OCI-LY1 (cell line): Measurements from ENCODE around the gene ARL6IP4.

ENCODE experiments used
- H2AFZ ChIP-seq: fragments of 200-600 bp; sonication (generic), shearing (Covaris generic); 2 replicates; pipeline ENCODE4 v1.6.0; 2014; ENCODE audit warnings: antibody characterized with exemption, mild to moderate bottlenecking, low read length
- H3F3A ChIP-seq: fragments of 200-600 bp; sonication (generic), shearing (Covaris generic); 2 replicates; pipeline ENCODE4 v1.6.0; 2014; ENCODE audit warnings: mild to moderate bottlenecking, antibody characterized with exemption, low read length, moderate library complexity; ENCODE audit not compliant: insufficient read depth
- H3K27ac ChIP-seq: fragments of 200-600 bp; sonication (generic); 2 replicates; pipeline ENCODE4 v1.5.1; 2014; ENCODE audit warnings: low read length, mixed run types, mild to moderate bottlenecking, low read depth; ENCODE audit not compliant: poor library complexity, severe bottlenecking
- H3K27me3 ChIP-seq: fragments of 200-600 bp; sonication (generic); 2 replicates; pipeline ENCODE4 v1.6.0; 2014; ENCODE audit warnings: antibody characterized with exemption, mild to moderate bottlenecking, low read length, moderate library complexity; ENCODE audit not compliant: insufficient read depth
- H3K36me3 ChIP-seq: fragments of 200-600 bp; sonication (generic); 2 replicates; pipeline ENCODE4 v1.6.1; 2014; ENCODE audit warnings: mild to moderate bottlenecking, antibody characterized with exemption, low read length, moderate library complexity, mixed read lengths; ENCODE audit not compliant: insufficient read depth
- H3K4me1 ChIP-seq: fragments of 200-600 bp; sonication (generic); 2 replicates; pipeline ENCODE4 v1.5.1; 2014; ENCODE audit warnings: mild to moderate bottlenecking, low read length, moderate library complexity; ENCODE audit not compliant: insufficient read depth, severe bottlenecking
- H3K4me2 ChIP-seq: fragments of 200-600 bp; sonication (generic), shearing (Covaris generic); 2 replicates; pipeline ENCODE4 v1.6.1; 2014; ENCODE audit warnings: low read length
- H3K4me3 ChIP-seq: fragments of 200-600 bp; sonication (generic); 2 replicates; pipeline ENCODE4 v1.5.1; 2014; ENCODE audit warnings: low read length, low read depth, mild to moderate bottlenecking, mixed read lengths; ENCODE audit not compliant: poor library complexity, severe bottlenecking
- H3K79me2 ChIP-seq: fragments of 200-600 bp; shearing (Covaris generic); 2 replicates; pipeline ENCODE4 v1.6.1; 2016; ENCODE audit warnings: mixed run types, low read length, mixed read lengths; ENCODE audit not compliant: insufficient read depth
- H3K9ac ChIP-seq: fragments of 200-600 bp; sonication (generic), shearing (Covaris generic); 2 replicates; pipeline ENCODE4 v1.6.1; 2014; ENCODE audit warnings: mild to moderate bottlenecking, low read length, mixed read lengths
- H3K9me2 ChIP-seq: fragments of 200-600 bp; sonication (generic), shearing (Covaris generic); 2 replicates; pipeline ENCODE4 v1.6.1; 2014; ENCODE audit warnings: low read depth, mild to moderate bottlenecking, low read length, mixed read lengths
- H3K9me3 ChIP-seq: fragments of 200-600 bp; shearing (Covaris generic); 2 replicates; pipeline ENCODE4 v1.6.1; 2014; ENCODE audit warnings: low read length, mixed read lengths
- H4K20me1 ChIP-seq: fragments of 200-600 bp; sonication (generic), shearing (Covaris generic); 2 replicates; pipeline ENCODE4 v1.6.0; 2016; ENCODE audit warnings: mild to moderate bottlenecking, low read length; ENCODE audit not compliant: insufficient read depth
- CTCF ChIP-seq: fragments of 200-600 bp; sonication (generic), shearing (Covaris generic); IDR thresholded peaks from 2 replicates; pipeline ENCODE4 v1.5.1; 2017; ENCODE audit warnings: mild to moderate bottlenecking, antibody characterized with exemption, low read length, moderate library complexity, mixed read lengths
- EZH2 ChIP-seq: fragments of 200-600 bp; sonication (generic), shearing (Covaris generic); IDR thresholded peaks from 2 replicates; pipeline ENCODE4 v1.8.0; 2017; ENCODE audit warnings: borderline replicate concordance, mixed run types, mild to moderate bottlenecking, antibody characterized with exemption, low read length, moderate library complexity, mixed read lengths

ARL6IP4 gene

GRCh38 chr12:122988612-122989212 lies 8.2 kb downstream of the ARL6IP4 start:
- Histone ChIP-seq H3F3A (0 out of 2 replicates have a peak, but pooled peaks cover 6% of the 10 kb centered on the region), H3K27me3 (no peaks in the 10 kb centered on the region), H3K4me3 (no peak overlapping the region), H3K4me1 (peaks cover 18% of the 10 kb centered on the region), H2AFZ (no peak overlapping the region), H3K9ac (no peak overlapping the region), H3K27ac (no peak overlapping the region), H3K79me2 (no peaks in the 10 kb centered on the region), H3K9me3 (no peaks in the 10 kb centered on the region), H3K4me2 (no peak overlapping the region), H3K9me2 (no peaks in the 10 kb centered on the region), H4K20me1 (no peaks in the 10 kb centered on the region), H3K36me3 (peaks cover 92% of the 10 kb centered on the region)
- TF ChIP-seq EZH2 (no peak), CTCF (no peak)

GRCh38 chr12:122989225-122989839 lies 8.9 kb downstream of the ARL6IP4 start:
- H3K4me2 ChIP-seq: no peak overlapping the region
- no peaks in the 10 kb centered on the region for H3K9me3 ChIP-seq
- no peaks in the 10 kb centered on the region for H4K20me1 ChIP-seq
- TF ChIP-seq CTCF (no peak), EZH2 (no peak)
- H3K4me1 ChIP-seq: peaks cover 12% of the 10 kb centered on the region
- H3F3A ChIP-seq: 0 out of 2 replicates have a peak, but pooled peaks cover 6% of the 10 kb centered on the region
- no peaks in the 10 kb centered on the region for H3K27me3 ChIP-seq
- H3K27ac ChIP-seq: no peak overlapping the region
- H3K9ac ChIP-seq: no peak overlapping the region
- H3K4me3 ChIP-seq: no peak overlapping the region
- H2AFZ ChIP-seq: no peak overlapping the region
- H3K79me2 ChIP-seq: no peaks in the 10 kb centered on the region
- no peaks in the 10 kb centered on the region for H3K9me2 ChIP-seq
- peaks cover 89% of the 10 kb centered on the region for H3K36me3 ChIP-seq

- Histone ChIP-seq H3K27me3 (no peaks in the 10 kb centered on the region), H3K9me3 (no peaks in the 10 kb centered on the region), H3K4me3 (no peak overlapping the region), H3K9ac (no peak overlapping the region), H3K9me2 (no peaks in the 10 kb centered on the region), H3K79me2 (no peaks in the 10 kb centered on the region), H3K27ac (no peak overlapping the region), H3K4me1 (peaks cover 6% of the 10 kb centered on the region), H3K4me2 (no peak overlapping the region), H3F3A (0 out of 2 replicates have a peak, but pooled peaks cover 5% of the 10 kb centered on the region), H4K20me1 (no peaks in the 10 kb centered on the region), H3K36me3 (peaks cover 89% of the 10 kb centered on the region), H2AFZ (no peak overlapping the region)
- TF ChIP-seq EZH2 (no peak), CTCF (no peak)
Observed at GRCh38 chr12:122989874-122990419, 9.5 kb downstream of the ARL6IP4 start.
